Tibial nerve (tissue), 3 donors: ENCODE measurements around the gene THSD7B.

Experiments used
- POLR2A ChIP-seq, 2 donors: fragments of 450-650 bp; IDR thresholded peaks; one replicate each; pipeline ENCODE4 v1.6.1; 2017; ENCODE audit warnings: antibody characterized with exemption in 2 of 2, mild to moderate bottlenecking in 2 of 2, moderate library complexity in 2 of 2
- TF ChIP-seq, protein P1 (sequence below), 5 experiments: fragments of 200-600 bp in 3 of 5; fragments of 450-650 bp in 2 of 5; sonication (generic) in 3 of 5; IDR thresholded peaks; one replicate each; pipeline ENCODE4 v1.5.1; 2016 to 2019; ENCODE audit warnings: antibody characterized with exemption in 5 of 5, mild to moderate bottlenecking in 3 of 5, moderate library complexity in 2 of 5

DNA sequence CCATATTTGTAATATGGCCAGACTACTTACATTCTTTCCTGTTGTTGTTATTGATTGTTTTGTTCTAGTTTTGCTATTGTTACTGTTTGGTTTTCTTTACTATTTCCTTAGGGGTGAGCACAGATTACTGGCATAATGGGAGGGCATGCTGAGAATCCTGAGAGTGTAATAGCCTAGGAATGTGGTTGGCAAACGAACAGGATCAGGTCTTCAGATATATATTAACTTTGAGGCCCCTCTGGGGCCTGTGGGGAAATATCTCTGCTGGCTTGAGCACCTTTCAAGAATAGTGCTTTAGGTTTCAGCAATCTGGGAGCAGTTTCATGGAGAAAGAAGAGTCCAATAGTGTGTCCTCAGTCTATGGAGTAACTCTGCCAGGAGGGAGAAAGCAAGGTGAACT lies 144.4 kb downstream of the THSD7B start:
- TF ChIP-seq, protein P1, sequence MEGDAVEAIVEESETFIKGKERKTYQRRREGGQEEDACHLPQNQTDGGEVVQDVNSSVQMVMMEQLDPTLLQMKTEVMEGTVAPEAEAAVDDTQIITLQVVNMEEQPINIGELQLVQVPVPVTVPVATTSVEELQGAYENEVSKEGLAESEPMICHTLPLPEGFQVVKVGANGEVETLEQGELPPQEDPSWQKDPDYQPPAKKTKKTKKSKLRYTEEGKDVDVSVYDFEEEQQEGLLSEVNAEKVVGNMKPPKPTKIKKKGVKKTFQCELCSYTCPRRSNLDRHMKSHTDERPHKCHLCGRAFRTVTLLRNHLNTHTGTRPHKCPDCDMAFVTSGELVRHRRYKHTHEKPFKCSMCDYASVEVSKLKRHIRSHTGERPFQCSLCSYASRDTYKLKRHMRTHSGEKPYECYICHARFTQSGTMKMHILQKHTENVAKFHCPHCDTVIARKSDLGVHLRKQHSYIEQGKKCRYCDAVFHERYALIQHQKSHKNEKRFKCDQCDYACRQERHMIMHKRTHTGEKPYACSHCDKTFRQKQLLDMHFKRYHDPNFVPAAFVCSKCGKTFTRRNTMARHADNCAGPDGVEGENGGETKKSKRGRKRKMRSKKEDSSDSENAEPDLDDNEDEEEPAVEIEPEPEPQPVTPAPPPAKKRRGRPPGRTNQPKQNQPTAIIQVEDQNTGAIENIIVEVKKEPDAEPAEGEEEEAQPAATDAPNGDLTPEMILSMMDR (IDR thresholded peaks at IDR 0.05), result no peak
- no peak for TF ChIP-seq POLR2A (IDR thresholded peaks at IDR 0.05)
